ELF-1 (cell line): ENCODE data around the gene DSTYK.
"Not testable (repeated sequence)": the region's sequence is repeated elsewhere in the genome, so short reads cannot be mapped to it uniquely, and the experiment has no call there.

Experiments
- DNase-seq: peaks from one replicate; pipeline ENCODE4 v3.0.0-alpha.2; 2016; ENCODE audit warnings: low read depth, low spot score

Gene DSTYK

DNA sequence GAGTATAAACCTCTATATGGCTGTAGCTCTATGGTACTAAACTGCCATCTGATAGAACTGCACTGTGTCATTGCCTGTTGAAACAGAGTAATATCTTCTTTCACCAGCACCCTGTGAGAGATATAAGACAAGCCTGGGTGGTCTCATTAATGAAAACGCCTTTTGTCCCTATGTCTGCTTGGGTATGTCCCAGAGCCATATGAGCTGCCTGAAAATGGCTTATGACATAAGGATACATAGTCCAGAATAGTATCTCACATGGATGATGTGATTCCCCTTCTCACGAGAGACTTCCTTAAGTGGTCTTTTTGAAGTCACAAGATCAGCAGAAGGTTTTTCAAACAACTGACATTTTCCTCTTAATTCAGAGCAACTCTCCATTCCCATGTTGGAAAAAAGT, 8.9 kb upstream of the DSTYK start:
- no peak for DNase-seq

DNA sequence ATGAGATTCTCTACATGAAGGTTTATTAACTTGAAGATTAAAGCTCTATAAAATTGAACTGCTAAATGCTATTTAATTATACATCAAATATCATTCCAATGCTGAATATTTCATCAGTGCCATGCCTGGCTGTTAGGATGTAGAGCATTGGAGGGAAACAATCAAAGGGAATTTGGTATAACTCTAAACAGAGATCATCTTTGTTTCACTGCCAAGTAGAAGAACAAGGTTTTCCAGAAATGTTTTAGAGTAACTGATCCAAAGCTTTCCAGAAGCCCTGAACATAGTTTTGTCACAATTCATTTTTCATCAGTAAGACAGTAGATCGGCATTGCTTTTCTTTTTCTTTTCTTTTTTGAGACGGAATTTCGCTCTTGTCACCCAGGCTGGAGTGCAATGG, 5.9 kb upstream of the DSTYK start:
- DNase-seq: no peak

DNA sequence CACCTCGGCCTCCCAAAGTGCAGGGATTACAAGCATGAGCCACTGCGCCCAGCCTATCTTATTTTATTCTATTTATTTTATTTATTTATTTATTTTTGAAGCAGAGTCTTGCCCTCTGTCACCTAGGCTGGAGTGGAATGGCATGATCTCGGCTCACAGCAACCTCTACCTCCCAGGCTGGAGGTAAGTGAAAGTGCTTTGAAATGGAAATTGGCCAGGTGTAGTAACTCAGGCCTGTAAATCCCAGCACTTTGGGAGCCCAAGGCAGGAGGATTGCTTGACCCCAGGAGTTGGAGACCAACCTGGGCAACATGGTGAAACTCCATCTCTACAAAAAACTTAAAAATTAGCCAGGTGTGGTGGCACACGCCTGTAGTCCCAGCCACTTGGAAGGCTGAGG, 5.1 kb upstream of the DSTYK start:
- no peak for DNase-seq

DNA sequence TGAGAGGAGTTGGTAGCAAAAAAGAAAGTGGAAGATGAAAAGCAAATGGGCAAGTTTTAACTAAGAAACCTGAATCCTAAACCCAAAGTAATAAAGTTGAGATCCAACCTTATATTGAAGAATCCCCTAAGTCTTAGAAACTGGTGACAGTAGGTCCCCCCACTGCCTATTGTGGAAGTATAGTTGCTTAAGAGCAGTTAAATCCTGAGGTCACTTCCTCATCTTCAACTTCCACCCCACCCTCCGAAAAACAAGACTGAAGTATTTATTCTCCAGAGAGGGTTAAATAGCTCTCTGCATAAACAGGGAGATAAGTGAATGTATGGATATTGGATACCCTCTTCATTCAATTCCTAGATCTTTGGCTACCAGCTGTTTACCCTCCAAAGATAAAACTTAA, 3.3 kb upstream of the DSTYK start:
- DNase-seq: no peak

DNA sequence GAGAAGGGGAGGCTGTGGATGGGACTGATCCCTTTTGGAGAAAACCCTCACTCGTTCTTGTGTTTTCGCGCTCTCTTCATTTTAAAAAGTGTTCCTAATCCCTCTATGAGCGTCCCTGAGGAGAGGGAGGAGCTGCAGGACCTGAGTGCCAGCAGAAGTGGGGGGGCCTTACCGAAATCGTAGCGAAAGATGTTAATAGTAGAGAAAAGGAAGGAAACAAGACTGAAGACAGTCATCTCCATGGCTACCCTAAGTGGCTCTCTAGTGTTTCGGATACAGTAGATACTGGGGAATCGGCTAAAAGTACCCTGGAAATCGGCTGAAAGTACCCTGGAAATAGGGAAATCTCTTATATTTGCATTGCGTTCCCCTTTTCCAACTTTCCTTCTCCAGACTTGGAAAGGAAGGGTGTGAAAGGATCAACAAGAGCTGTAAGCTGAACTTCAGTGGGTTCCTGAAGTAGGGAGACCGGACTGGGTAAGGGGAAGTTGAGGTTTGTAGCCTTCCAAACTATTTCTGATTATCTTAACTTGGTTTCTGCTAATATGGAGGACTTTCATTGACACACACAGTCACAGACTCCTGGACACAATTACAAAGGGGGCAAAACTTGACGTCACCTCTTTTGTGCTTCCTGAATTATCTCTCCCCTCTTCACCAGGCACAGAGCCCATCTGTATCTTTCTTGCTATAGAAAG, 486 bp upstream of the DSTYK start:
- no peak for DNase-seq

DNA sequence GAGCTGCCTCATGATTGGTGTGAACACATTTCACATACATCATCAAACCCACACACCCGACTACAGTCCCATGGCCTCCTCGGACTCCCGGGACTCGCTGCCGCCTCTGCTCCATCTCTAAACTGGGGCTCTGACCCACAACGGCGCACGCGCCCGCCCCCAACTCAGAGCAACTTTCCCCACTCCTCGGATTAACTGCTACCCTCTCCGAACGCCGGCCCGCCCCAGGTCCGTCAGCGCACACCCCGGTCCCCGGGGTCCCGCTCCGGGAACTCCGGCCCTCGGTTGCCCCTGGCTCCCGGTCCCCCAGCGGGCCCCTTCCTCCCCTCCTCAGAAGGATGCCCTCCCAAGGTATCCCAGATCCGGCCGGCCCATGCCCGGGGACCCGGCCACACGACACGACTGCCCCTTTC, 740 bp downstream of the DSTYK start:
- no peak for DNase-seq

DNA sequence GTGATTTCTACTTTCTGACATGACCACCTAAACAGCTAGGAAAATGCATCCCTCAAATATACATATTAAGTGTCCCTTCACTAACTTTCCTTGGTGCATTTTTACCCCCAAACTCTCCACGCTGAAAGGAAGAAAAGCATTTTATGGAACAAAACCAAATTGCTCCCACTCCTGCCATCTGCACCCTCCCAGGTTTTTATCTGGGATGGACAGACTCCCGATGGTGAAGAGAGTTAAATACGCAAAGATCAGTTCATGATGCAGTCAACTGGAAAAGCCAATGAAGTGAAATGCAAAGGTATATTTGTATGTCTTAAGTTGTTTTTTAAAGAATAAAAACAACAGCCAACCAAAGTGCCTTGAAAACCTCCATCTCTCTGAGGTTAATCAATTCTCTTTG, 2.7 kb downstream of the DSTYK start:
- no peak for DNase-seq

DNA sequence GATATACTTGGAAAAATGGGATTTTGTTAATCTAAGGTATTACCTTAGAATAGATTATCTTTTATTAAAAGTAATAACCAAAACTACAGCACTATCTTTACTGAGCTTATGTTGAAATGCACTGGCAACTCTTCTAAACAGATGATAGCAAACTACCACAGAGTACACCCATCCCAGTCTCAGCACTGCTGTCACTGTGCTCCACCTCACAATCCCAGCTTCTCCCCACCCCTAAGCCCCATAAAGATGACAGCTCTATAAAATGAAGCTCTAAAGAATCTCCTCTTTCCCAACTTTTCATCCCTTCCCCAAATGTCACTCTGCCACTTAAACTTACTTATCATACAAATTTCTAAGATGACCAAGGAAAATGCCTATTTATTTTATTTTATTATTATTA, 6.4 kb downstream of the DSTYK start:
- no peak for DNase-seq

DNA sequence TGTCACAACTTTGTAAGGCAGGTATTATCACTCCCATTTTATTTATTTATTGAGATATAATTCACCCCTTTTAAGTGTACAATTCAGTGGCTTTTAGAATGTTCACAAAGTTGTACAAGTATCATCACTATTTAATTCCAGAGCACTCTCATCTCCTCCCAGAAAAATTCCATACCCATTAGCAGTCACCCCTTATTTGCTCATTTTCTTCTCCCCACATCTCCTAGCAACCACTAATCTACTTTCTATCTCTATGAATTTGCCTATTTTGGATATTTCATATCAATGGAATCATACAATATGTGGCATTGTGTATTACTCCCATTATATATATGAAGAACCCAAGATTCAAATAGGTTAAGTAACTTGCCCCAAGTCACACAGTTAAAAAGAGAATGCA, 7.0 kb downstream of the DSTYK start:
- no peak for DNase-seq

DNA sequence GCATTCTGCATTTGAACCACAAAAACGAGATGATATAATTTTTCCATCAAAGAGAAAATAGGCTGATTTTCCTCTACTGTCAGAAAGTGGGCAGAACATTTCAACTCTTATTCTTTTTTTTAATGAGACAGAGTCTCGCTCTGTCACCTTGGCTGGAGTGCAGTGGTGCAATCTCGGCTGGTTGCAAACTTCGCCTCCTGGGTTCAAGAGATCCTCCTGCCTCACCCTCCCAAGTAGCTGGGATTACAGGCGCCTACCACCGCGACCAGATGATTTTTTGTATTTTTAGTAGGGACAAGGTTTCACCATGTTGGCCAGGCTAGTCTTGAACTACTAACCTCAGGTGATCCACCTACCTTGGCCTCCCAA, 11.6 kb downstream of the DSTYK start:
- DNase-seq: no peak

DNA sequence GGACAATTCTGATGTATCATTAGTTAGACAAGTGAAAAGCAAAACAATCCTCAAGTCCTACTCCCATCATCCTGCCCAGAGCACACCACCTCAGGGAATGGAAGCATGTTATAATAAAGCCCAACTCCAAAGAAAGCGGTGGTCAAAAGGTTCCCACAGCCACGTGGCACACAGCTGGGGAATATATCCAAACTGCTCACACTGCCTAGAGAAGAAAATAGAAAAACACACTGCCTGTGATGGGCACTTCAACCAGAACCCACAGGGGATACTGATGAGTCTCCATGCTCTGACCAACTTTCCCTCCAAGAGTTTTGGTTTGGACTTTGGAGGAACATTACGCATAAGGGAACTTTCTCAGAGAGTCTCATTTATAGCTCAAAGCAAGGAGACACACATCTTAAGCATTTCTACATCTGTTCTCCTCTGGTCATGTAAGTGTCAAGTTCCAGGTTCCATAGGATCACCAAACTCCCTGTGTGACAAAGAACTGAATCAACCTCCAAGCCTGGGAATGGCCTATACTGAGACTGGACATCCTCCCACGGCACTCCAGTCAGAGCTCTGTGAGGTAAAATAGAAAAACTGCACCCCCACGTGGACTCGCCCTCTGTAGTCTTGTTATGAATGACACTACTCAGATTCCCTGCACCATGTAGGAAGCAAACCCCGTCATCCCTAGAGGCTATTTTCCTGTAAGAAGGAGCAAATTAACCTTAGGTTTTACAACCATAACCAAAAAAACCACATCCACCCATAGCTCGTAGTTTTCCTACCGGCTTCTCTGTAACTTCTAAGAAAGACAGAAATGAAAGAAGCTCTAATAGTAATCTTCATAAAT, 12.2 kb downstream of the DSTYK start:
- no peak for DNase-seq

DNA sequence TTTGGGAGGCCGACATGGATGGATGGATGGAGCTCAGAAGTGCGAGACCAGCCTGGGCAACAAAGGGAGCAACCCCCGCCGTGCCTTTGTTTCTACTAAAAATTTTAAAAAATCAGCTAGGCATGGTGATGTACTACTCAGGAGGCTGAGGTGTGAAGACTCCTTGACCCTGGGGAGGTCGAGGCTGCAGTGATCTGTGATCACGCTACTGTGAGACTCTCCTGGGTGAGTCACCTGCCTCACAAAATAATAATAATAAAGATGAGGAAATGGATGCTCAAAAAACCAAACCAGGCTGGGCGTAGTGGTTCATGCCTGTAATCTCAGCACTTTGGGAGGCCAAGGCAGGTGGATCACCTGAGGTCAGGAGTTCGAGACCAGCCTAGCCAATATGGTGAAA, 19.2 kb downstream of the DSTYK start:
- DNase-seq: no peak

DNA sequence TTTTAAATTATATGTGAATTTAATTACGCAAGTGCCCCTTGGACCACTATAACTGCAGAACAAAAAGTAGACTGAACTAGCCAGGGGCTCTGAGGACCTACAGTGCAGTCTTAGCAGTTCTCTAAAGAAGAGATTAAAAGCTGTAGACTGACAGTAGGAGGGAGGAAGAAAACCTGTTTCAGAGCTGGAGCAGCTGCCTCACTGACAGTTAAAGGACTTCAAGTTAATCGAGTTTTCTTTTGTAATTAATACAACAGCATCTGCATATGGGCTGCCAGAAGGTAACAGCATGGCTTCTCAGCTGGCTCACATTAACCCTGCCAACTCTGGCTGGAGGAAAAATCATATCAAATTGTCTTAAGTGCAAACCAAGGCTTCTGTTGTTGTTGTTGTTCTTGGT, 19.9 kb downstream of the DSTYK start:
- DNase-seq: peak; percentile 23

DNA sequence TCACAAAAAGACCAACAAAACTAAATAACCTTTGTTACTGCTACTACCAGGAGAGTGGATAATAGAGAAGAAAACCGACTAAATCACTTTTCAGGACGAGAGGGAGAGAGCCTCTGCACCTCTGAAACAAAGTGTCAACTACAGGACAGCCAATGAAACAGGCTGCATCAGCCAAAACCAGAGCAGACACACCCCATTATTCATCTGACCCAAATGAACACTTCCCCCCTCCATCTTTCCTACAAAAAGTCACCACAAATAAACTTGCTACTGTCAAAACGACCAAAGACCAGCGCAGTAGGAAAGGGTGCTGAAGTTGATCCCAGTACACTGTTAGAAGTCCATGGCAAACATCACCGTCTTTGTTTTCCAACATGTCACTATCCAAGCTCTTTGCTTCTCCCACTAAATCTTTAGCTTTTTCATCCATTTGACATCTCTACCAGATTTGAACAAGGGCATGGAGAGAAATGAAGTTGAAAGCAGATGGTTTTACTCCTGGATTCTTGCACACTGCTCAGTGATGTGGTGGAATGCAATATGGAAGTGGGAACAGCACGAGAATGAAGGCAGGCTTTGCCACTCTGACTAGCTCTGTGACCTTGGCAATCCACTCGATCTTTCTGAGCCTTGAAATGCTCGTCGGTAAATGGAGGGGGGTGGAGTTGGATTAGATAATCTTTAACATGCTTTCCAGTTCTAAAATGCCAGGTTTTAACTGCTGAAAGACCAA, 20.5 kb downstream of the DSTYK start:
- no peak for DNase-seq

DNA sequence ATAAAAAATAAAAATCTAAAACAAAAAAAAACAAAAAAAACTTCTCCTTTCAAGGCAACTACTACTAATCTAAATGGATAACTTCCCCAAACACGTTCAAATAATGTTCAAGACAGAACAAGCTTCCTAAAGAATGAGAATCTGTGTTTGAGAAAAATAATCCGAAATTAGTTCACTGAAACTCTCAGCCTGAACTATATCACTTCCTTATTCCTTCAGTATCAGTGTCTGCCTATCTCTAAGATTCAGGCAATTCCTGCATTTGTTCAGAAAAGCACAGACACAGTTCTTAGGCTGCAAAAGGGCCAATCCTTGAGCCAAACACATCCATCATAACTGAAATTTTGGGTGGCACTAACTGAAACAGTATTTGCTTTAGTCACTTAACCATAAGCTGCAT, 22.4 kb downstream of the DSTYK start:
- DNase-seq: no peak

DNA sequence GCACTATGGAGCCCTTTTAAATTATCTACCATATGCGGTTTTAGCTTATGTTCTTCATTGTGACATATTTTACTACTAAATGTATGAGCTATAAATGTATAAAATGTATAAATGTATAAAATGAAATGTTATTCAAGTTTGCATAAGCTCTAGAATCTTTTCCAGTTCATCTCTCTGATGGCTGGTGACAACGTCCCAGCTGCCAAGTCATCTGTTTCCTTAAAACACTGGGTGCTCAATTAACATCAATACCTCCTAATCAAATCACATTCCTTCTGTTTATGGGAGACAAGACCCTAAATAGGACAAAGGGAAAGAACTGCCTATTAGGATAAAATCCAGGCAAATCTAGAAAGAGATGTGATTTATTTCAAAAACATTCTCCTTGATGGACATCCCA, 22.9 kb downstream of the DSTYK start:
- DNase-seq: no peak

DNA sequence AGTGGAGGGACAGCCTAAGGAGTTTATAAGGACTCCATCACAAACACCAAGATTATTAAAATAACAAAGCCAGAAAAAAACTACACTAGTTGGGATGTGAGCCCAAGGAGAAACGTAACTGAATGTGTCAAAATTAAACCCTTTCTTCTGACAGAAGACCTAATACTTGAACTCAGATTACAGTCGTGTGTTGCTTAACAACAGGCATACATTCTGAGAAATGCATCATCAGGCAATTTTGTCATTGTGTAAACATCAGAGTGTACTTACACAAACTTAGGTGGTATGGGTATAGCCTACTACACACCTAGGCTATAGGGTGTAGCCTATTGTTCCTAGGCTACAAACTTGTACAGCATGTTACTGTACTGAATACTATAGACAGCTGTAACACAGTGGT, 23.4 kb downstream of the DSTYK start:
- DNase-seq: no peak

DNA sequence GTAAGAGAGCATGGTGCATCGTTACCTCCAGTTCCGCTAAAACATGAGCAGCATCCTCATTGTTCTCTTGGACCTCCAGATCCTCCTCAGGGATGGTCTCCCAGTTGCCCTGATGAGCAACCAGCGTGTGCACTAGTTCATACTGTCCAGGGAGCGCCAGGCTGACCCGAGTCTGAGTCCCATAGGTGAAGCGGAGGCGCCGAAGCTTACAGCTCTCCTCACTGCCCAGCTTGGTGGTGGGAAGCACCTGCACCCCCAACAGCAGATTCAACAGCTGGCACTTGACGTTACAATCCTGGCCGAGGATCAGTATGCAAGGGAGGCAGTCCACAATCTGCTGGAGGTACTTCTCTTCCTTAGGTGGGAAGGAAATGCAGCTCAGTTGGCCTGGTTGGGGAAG, 24.1 kb downstream of the DSTYK start:
- no peak for DNase-seq

DNA sequence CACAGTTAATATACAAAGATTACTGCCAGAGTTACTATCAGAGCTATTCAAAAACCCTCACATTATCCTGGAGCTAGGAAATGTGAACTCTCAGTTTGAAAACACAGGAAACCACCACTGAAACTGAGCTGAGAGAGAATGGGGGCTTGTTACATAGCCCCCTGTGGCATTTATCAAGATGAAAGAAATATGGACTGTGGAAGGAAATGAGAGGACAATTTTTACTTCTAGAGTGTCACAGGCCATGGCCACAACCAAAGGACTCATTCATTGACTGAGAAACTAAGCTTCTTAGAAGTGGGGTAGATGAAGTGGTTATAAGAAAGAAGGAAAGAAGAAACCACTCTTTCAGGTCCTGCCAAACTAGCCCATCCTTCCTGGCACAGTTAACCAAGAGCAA, 25.3 kb downstream of the DSTYK start:
- no peak for DNase-seq

DNA sequence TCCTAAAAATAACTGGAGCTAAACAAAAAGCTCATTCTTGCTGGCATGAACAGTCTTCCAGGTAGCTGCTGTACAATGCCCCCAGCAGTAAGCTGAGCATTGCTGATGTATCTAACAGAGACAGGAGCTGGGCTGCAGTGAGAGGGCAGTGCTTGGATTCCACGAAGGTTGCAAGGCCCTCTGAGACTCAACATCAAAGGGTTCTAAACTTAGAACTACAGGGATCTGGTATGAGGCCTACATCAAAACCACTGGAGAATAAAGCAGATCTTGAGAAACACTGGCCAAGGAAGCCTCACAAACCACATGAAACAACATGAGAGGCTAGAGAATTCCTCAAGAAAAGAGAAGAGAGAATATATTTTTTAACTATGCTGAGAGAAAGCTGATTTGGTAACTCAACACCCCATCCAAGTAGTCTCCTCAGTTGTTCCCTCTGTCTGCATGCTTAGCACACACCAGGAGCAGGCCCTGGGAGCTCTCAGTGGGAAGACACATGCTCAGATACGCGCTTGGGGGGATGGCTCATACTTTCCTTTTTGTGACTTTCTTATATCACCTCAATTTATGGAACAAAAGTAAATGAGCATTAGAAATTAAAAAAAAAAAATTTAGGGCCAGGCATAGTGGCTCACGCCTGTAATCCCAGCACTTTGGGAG, 27.7 kb downstream of the DSTYK start:
- no peak for DNase-seq

DNA sequence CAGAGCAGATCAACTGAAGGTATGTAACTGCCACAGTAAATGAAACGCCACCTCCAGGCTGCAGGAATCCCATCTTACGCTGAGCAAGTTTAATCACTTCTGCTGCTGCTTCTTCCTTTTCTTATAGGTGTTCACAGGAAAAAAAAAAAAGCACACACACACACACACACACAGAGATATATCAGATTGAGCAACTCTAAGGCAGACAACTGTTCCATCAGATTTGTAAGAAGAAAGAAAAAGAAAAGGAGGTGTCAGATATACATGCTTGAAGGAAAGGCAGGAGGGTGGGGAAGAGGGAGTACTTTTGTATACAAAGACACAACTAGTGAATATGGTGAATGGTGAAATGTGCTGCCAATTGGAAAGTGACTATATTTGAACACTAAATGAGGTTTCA, 28.6 kb downstream of the DSTYK start:
- DNase-seq: no peak

DNA sequence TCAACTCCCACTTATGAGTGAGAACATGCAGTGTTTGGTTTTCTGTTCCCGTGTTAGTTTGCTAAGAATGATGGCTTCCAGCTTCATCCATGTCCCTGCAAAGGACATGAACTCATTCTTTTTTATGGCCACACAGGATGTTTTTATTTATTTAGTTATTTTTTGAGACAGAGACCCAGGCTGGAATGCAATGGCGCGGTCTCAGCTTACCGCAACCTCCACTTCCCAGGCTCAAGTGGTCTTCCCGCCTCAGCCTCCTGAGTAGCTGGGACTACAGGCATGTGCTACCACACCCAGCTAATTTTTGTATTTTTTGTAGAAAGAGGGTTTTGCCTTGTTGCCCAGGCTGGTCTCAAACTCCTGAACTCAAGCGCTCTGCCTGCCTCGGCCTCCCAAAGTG, 31.2 kb downstream of the DSTYK start:
- not testable (repeated sequence) for DNase-seq
